ENCODE measurements around the gene LYPD6B.

The LYPD6B gene

DNA sequence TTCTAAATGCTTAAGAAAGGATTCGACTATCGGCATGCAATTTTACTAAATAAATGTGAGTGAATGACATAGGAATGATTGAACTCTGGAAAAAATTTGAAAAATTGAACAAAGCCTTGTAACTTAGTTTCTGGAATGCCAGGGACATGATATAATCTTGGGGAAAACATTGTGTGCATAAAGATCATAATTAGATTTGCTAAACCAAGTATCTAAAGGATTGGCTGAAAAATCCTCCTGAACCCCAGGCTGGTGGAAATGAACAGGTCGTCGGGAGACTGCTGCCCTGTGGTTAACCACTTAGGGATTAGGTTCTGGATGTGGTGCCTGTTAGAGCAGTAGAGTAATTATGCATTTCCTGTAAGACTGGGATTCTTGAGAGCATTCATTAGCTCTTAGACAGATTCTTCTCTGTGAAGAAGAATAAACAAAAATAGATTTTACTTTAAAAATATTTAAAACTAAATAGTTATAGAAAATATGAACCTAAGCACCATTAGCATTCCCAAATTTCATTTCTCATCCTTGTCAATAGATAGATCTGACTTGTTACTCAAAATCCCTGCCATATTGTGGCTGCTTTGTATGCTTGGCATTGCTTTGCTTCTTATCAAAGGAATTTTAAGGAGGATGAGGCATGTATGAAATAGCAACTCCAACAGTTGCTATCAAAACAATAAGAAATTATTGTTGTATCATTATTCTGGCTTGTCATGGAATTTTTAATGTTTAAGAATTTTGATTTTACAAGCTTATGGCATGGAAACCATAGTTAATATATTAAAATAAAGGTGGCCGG lies 55.9 kb downstream of the LYPD6B start:
- TF ChIP-seq CTCF (conservative IDR thresholded peaks at IDR 0.05; ENCODE audit: low read depth), result no peak
- no peak for DNase-seq (ENCODE audit: low spot score)
- no peak overlapping the region for H3K27ac ChIP-seq
- ChIA-PET POLR2A (ENCODE audit: low non-redundant PET) (no interaction called here), CTCF (interaction anchor here (0.5 kb wide), 1 partner anchor 168 kb away, joined by 3 read pairs; no protein-coding TSS in a partner anchor)

DNA sequence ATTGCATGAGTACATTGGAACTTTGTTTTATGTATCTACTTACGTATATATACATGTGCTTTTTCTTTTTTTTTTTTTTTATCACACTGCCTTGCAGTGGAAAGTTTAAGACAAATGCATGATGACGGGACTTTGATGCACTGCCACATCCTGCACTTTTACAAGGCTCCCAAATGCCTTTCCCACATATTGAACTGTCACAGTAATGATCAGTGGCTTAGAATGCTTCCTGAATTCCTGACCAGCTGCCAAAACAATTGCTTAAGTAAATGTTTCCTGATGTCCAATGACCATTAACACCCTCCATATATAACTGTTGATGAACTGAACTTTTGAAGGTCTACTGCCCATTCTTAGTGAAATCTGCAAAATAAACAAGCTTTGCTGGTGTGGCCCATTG lies 60.2 kb downstream of the LYPD6B start:
- H3K27ac ChIP-seq, result no peak overlapping the region
- ChIA-PET CTCF (no interaction called here), POLR2A (ENCODE audit: low non-redundant PET) (no interaction called here)
- no peak for DNase-seq (ENCODE audit: low spot score)
- no peak for TF ChIP-seq CTCF (conservative IDR thresholded peaks at IDR 0.05; ENCODE audit: low read depth)

DNA sequence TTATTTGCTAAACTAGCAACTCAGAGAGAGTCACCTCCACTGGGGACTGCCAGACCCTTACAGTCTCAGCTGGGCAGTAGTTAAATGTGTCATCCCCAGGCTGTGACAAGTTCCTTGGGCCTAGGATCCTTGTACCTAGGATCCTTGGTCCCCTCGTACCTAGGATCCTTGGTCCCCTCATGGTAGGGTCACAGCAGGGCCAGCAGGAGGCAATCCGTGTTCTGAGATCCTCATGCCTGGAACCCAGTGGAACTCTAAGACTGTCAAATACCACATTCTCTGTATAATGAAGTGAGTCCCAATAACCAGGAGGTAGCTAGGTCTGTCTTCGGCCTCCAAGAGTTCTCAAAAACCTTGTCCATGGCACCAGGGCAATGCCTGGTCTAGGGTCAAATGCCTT lies 60.8 kb downstream of the LYPD6B start:
- no peak overlapping the region for H3K27ac ChIP-seq
- DNase-seq (ENCODE audit: low spot score), result no peak
- ChIA-PET CTCF (no interaction called here), POLR2A (ENCODE audit: low non-redundant PET) (no interaction called here)
- TF ChIP-seq CTCF (conservative IDR thresholded peaks at IDR 0.05; ENCODE audit: low read depth), result no peak

GRCh38 chr2:149100739-149101699 lies 62.5 kb downstream of the LYPD6B start:
- no peak overlapping the region for H3K27ac ChIP-seq
- CTCF ChIA-PET, result interaction anchor here (0.5 kb wide), 1 partner anchor 62 kb away, joined by 3 read pairs; the partner anchor contains the start of gene LYPD6B
- DNase-seq (ENCODE audit: low spot score), result no peak
- TF ChIP-seq CTCF (conservative IDR thresholded peaks at IDR 0.05; ENCODE audit: low read depth), result no peak
- POLR2A ChIA-PET (ENCODE audit: low non-redundant PET), result no interaction called here

- POLR2A ChIA-PET (ENCODE audit: low non-redundant PET), result no interaction called here
- no peak for DNase-seq (ENCODE audit: low spot score)
- TF ChIP-seq CTCF (conservative IDR thresholded peaks at IDR 0.05; ENCODE audit: low read depth), result no peak
- CTCF ChIA-PET, result interaction anchor here (0.5 kb wide), 1 partner anchor 63 kb away, joined by 3 read pairs; the partner anchor contains the start of gene LYPD6B
- H3K27ac ChIP-seq, result no peak overlapping the region
Measured at GRCh38 chr2:149101818-149102217, 63.3 kb downstream of the LYPD6B start.

DNA sequence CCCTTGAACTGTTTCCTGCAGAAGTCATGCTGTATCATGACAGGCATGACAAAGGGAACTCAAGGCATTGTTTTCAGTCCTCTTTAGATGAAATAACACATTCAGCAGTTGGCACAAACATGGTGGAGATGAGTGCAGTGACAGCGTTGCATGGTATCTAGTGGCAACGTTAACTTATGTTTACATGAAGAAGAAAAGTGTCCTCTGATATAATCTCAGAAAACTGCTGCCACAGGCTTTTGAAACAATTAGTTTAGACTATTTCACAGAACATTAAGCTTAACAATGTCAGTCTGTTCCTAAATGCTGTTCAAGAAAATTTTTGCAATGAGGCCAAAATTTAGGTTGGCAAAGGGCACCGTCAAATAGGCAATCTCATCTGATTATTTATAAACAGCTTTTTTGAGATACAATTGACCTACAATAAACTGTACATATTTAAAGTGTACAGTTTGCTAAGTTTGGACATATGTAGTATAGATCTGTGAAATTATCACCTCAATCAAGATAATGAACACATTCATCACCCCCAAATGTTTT lies 64.7 kb downstream of the LYPD6B start:
- ChIA-PET CTCF (interaction anchor here (0.6 kb wide), 1 partner anchor 53 kb away, joined by 5 read pairs; no protein-coding TSS in a partner anchor), POLR2A (ENCODE audit: low non-redundant PET) (no interaction called here)
- no peak overlapping the region for H3K27ac ChIP-seq
- TF ChIP-seq CTCF (conservative IDR thresholded peaks at IDR 0.05; ENCODE audit: low read depth), result no peak
- no peak for DNase-seq (ENCODE audit: low spot score)
